Tibial artery (tissue), 4 donors: ENCODE measurements around the gene SLC12A8.

ENCODE experiments used
- DNase-seq, 2 donors: peaks; one replicate each; pipeline ENCODE4 v3.0.0-alpha.2; 2019
- H3K27ac ChIP-seq, 2 donors: fragments of 200-600 bp; sonication (generic) in 1 of 2; 1 replicate in 1 of 2; 2 replicates in 1 of 2; pipeline ENCODE4 v1.5.1; 2018 to 2019; ENCODE audit warnings: mild to moderate bottlenecking in 1 of 2
- H3K27me3 ChIP-seq, 2 donors: fragments of 200-600 bp; sonication (generic) in 1 of 2; one replicate each; pipeline versions ENCODE4 v1.5.1 to v1.6.0; 2016 to 2019
- H3K36me3 ChIP-seq, 3 donors: fragments of 200-600 bp; sonication (generic) in 2 of 3; one replicate each; pipeline ENCODE4 v1.5.1; 2016 to 2019; ENCODE audit warnings: mild to moderate bottlenecking in 2 of 3
- H3K4me1 ChIP-seq, 4 donors: fragments of 200-600 bp; sonication (generic) in 2 of 4; 1 replicate in 3 of 4; 2 replicates in 1 of 4; pipeline ENCODE4 v1.5.1; 2016 to 2019
- H3K4me3 ChIP-seq, 2 donors: fragments of 200-600 bp; sonication (generic) in 1 of 2; 1 replicate in 1 of 2; 2 replicates in 1 of 2; pipeline ENCODE4 v1.5.1; 2018 to 2019; ENCODE audit warnings: mild to moderate bottlenecking in 2 of 2
- H3K9me3 ChIP-seq, 3 donors: fragments of 200-600 bp; sonication (generic) in 1 of 3; one replicate each; pipeline ENCODE4 v1.5.1; 2016 to 2019
- intact Hi-C: fragments of 100-400 bp; cut with DNase I; formaldehyde crosslinking; loops from one replicate; pipeline ENCODE4 v1.15.0; 2023; ENCODE audit warnings: low total_unique reads
- TF ChIP-seq, protein P1 (sequence below), 2 experiments: fragments of 200-600 bp in 1 of 2; fragments of 450-650 bp in 1 of 2; IDR thresholded peaks; one replicate each; pipeline ENCODE4 v1.5.1; 2017 to 2019; ENCODE audit warnings: antibody characterized with exemption in 2 of 2, mild to moderate bottlenecking in 1 of 2, moderate library complexity in 1 of 2

SLC12A8 gene

DNA sequence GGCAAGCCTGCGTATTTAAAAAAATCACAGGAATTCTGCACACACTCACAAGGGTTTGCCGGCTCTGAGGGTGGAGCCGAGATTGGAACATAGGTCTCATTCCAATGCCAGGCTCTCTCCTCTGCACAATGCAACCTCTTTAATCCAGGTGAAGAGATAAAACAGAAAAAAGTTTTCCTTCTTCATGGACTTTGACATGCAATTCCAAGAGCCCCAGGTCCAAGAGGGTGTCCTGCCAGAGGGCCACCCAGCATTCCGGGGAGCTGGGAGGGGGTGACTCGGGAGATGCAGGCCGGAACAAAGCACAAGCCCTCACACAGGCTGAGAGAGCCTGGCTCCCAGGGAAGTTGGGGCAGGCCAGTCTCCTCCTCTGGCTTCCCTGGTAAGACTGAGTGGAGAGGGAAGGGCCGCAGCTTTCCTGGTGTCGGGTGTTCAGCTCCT lies 6.7 kb upstream of the SLC12A8 start:
- Histone ChIP-seq H3K36me3 (no peaks in the 10 kb centered on the region), H3K9me3 (no peaks in the 10 kb centered on the region), H3K27me3 (peaks cover 0 to 8% of the 10 kb centered on the region in 2 donors), H3K27ac (no peak overlapping the region), H3K4me3 (no peak overlapping the region), H3K4me1 (no peaks in the 10 kb centered on the region)
- TF ChIP-seq, protein P1, sequence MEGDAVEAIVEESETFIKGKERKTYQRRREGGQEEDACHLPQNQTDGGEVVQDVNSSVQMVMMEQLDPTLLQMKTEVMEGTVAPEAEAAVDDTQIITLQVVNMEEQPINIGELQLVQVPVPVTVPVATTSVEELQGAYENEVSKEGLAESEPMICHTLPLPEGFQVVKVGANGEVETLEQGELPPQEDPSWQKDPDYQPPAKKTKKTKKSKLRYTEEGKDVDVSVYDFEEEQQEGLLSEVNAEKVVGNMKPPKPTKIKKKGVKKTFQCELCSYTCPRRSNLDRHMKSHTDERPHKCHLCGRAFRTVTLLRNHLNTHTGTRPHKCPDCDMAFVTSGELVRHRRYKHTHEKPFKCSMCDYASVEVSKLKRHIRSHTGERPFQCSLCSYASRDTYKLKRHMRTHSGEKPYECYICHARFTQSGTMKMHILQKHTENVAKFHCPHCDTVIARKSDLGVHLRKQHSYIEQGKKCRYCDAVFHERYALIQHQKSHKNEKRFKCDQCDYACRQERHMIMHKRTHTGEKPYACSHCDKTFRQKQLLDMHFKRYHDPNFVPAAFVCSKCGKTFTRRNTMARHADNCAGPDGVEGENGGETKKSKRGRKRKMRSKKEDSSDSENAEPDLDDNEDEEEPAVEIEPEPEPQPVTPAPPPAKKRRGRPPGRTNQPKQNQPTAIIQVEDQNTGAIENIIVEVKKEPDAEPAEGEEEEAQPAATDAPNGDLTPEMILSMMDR (IDR thresholded peaks at IDR 0.05), result no peak
- no peak for DNase-seq
- intact Hi-C loops, result no loop called here

DNA sequence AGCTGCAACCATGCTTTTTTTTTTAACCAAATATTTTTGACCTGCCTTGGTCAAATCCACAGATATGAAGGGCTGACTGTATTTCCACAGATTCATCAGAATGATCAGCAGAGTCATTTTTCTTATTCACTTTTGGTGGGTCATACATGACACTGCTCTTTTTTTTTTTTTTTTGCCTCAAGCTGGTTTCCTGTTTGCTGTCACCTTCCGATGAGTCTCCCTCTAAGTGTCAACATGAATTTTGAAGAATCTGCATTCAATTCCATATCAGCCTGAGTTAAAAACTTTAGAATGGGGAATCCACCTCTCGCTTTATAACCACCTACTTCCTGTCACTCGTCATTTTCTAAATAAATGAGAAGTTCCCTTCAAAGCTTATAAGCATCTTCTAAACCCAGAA lies 2.2 kb upstream of the SLC12A8 start:
- H3K4me3 ChIP-seq, result no peak overlapping the region
- H3K36me3 ChIP-seq, result no peaks in the 10 kb centered on the region
- intact Hi-C loops, result no loop called here
- H3K27me3 ChIP-seq, result peaks cover 6 to 39% of the 10 kb centered on the region in 2 donors
- no peak overlapping the region for H3K27ac ChIP-seq
- peaks cover 0 to 17% (median 15%) of the 10 kb centered on the region in 4 donors for H3K4me1 ChIP-seq
- TF ChIP-seq, protein P1 (IDR thresholded peaks at IDR 0.05), result no peak
- DNase-seq, result no peak
- no peaks in the 10 kb centered on the region for H3K9me3 ChIP-seq

DNA sequence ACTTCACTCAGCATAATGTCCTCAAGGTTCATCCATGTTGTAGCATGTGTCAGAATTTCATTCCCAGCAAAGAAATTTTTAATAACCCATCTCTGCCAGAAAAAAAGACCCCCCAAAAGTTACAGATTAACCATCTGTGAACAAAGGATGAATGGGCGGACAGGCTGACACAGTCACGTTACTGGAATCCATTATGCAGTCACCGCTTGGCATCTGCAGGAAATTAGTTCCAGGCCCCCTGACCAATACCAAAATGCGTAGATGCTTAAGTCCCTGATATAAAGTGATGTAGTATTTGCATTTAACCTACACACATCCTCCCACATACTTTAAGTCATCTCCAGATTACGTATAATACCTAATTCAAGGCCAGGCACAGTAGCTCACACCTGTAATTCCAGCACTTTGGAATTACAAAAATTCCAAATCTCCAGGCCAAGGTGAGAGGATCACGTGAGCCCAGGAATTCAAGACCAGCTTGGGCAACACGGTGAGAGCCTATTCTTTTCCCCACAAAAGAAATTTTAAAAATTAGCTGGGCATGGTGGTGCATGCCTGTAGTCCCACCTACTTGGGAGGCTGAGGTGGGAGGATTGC lies 1.5 kb upstream of the SLC12A8 start:
- intact Hi-C loops, result no loop called here
- DNase-seq, result no peak
- H3K4me1 ChIP-seq, result peaks cover 0 to 17% (median 15%) of the 10 kb centered on the region in 4 donors
- H3K27ac ChIP-seq, result no peak overlapping the region
- no peaks in the 10 kb centered on the region for H3K9me3 ChIP-seq
- H3K27me3 ChIP-seq, result peaks cover 6 to 40% of the 10 kb centered on the region in 2 donors
- TF ChIP-seq, protein P1 (IDR thresholded peaks at IDR 0.05), result no peak
- H3K36me3 ChIP-seq, result no peaks in the 10 kb centered on the region
- no peak overlapping the region for H3K4me3 ChIP-seq

DNA sequence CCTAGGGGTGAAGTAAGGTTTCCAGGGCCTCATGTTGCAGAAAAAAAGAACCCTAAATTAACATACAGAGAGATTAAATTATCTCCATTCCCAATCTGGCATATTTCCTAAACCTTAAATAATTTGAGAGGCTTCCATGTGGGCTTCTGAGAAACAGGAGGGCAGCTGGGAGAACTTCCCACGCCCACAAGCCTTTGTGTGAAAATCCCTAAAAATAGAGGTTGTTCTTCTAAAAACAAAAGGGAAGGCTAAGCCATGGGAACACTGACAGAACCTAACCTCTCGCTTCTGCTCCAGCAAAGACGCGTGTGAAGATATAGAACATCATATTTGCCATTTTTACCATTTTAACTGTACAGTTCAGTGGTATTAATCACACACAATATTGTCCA lies 812 bp upstream of the SLC12A8 start:
- Histone ChIP-seq H3K27me3 (peaks cover 6 to 43% of the 10 kb centered on the region in 2 donors), H3K4me3 (no peak overlapping the region)

DNA sequence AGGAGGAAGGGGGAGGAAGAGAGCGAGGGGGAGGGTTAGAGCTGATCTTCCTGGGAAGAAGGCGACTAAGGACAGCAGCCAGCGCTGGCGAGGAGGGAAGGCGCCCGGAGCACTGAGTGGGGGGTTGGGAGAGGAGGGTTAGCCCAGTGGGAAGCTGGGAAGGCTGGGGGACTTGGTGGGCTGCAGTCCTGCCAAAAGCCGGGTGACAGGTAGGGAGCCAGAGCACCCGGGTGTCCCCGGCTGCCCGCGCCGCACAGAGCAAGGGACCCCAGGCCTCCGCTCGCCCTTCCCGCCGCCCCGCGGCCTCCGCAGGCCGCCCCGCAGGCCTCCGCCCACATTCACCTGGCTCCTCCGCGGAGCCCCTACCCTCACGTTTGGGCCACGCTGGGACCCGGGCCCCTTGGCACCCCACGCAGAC lies 448 bp downstream of the SLC12A8 start:
- Histone ChIP-seq H3K27ac (no peak overlapping the region), H3K27me3 (peaks cover 6 to 43% of the 10 kb centered on the region in 2 donors), H3K36me3 (no peaks in the 10 kb centered on the region), H3K9me3 (no peaks in the 10 kb centered on the region), H3K4me3 (peak overlapping the region; percentile 35 to 57), H3K4me1 (peaks cover 0 to 17% (median 15%) of the 10 kb centered on the region in 4 donors)
- DNase-seq, result no peak
- TF ChIP-seq, protein P1 (IDR thresholded peaks at IDR 0.05), result no peak
- intact Hi-C loops, result no loop called here

More for the DNA sequence above, 812 bp upstream of the SLC12A8 start:
- intact Hi-C loops, result no loop called here
- DNase-seq, result no peak
- Histone ChIP-seq H3K9me3 (no peaks in the 10 kb centered on the region), H3K36me3 (no peaks in the 10 kb centered on the region), H3K27ac (no peak overlapping the region), H3K4me1 (peaks cover 0 to 17% (median 15%) of the 10 kb centered on the region in 4 donors)
- TF ChIP-seq, protein P1 (IDR thresholded peaks at IDR 0.05), result no peak
